ENCODE data around the gene SMTNL2.
"Not testable (repeated sequence)": the region's sequence is repeated elsewhere in the genome, so short reads cannot be mapped to it uniquely, and the experiment has no call there.

Gene SMTNL2

GRCh38 chr17:4639301-4640059 lies 55.2 kb downstream of the SMTNL2 start:
- DNase-seq: peak; percentile 36 to 40

GRCh38 chr17:4640569-4641188 lies 56.4 kb downstream of the SMTNL2 start:
- DNase-seq: peak in 1 of 2 donors; percentile 9

GRCh38 chr17:4641297-4642195 lies 57.2 kb downstream of the SMTNL2 start, which contains the start of gene ALOX15:
TSS of gene ALOX15 (minus strand) at chr17:4641678. CDS start at chr17:4641651, 27 bp downstream.
- no peak for DNase-seq

GRCh38 chr17:4642286-4642685 lies 58.0 kb downstream of the SMTNL2 start:
- DNase-seq: no peak

GRCh38 chr17:4643676-4644075 lies 59.3 kb downstream of the SMTNL2 start:
- no peak for DNase-seq

GRCh38 chr17:4645642-4646041 lies 61.3 kb downstream of the SMTNL2 start:
- peak in 1 of 2 donors; percentile 30 for DNase-seq

- DNase-seq: no peak
Observed at GRCh38 chr17:4648741-4649140, 64.4 kb downstream of the SMTNL2 start.

- DNase-seq: no peak
Observed at GRCh38 chr17:4652997-4653396, 68.7 kb downstream of the SMTNL2 start.

GRCh38 chr17:4655933-4656332 lies 71.6 kb downstream of the SMTNL2 start:
- not testable (repeated sequence) for DNase-seq

GRCh38 chr17:4657678-4658077 lies 73.3 kb downstream of the SMTNL2 start:
- no peak for DNase-seq
